GM19239 (cell line): Measurements from ENCODE around the gene DNM3.

ENCODE experiments used
- DNase-seq: peaks from one replicate; pipeline ENCODE4 v3.0.0; 2011; ENCODE audit warnings: low spot score; ENCODE audit not compliant: insufficient read length
- FAIRE-seq: peaks from 2 replicates; lab custom pipeline; 2011; peaks lifted over from hg19 to GRCh38; lab: Jason Lieb, UNC

The DNM3 gene

DNA sequence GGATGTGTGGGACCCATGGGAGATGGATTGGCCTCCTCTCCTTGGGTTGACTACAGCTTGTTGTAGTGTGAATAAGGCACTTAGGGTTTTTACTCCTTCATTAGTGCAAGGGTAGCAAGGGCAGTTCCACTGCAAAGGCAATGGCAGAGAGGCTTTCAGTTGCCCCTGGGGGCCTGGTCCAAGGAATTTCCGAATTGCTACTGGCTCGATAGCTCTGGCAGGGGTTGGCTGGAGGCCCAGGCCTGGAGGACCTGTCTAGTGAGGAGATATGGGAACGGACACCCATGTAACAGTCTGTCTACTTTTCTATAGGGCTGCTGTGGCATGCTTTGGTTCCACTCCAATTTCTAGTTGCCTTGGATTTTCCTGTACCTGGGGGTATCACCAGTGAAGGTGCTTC, 360.3 kb downstream of the DNM3 start:
- DNase-seq (no peak), FAIRE-seq (no peak)

DNA sequence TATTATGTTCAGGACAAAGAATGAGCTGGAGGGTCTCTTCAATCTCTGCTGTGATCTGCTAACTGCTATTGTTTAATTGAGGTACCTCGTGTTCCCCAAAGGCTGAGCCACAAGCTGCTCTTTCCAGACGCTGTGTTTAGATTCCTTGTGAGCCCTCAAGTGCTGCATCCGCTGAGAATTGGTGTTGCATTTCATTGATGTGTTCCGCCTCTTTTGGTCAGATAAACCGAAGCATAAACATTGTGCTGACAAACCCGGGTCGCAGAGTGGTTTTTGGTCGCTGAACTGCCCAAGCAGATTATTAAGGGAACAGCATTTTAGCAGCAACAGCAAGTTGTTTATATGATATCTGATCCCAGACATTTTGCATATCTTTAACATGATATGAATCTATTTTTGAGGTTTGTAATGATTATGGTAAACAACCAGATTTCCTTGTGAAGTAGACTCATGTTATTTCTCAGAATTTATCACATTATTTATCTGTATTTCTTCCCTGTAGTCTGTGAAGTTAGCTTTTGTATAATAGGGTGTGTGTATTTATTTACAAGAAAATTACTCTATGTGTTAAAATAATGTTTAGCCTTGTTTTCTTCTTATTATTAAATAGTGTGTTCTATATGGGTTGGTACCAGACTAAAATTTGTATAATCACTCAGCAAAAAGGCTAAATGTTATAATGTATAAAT, 362.0 kb downstream of the DNM3 start:
- FAIRE-seq: no peak

GRCh38 chr1:172203902-172204301, 362.6 kb downstream of the DNM3 start:
- no peak for DNase-seq
- FAIRE-seq: no peak

More for the DNA sequence above, 362.0 kb downstream of the DNM3 start:
- no peak for DNase-seq

- DNase-seq (no peak), FAIRE-seq (peak; percentile 14)
Measured at GRCh38 chr1:172206256-172206655, 365.0 kb downstream of the DNM3 start.

DNA sequence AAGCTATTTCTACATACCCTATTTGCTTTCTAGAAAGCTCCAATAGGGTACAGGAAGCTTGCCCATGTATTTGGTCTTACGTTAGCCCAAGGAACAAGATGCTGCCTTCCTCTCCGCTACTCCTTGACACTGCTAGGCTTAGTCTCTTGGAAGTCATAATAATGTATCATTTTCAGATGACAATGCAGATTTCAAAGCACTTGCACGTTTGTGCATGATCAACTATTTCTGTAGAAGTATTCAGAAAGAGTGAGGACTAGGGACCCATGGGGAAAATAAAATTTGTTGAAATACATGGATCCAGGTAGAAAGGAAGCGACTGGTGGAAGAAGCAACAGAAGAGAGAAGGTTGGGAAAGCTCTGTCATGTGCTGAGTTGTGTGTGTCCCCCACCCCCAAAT, 367.3 kb downstream of the DNM3 start:
- DNase-seq: no peak
- no peak for FAIRE-seq

GRCh38 chr1:172211221-172211620, 369.9 kb downstream of the DNM3 start:
- no peak for FAIRE-seq
- no peak for DNase-seq

DNA sequence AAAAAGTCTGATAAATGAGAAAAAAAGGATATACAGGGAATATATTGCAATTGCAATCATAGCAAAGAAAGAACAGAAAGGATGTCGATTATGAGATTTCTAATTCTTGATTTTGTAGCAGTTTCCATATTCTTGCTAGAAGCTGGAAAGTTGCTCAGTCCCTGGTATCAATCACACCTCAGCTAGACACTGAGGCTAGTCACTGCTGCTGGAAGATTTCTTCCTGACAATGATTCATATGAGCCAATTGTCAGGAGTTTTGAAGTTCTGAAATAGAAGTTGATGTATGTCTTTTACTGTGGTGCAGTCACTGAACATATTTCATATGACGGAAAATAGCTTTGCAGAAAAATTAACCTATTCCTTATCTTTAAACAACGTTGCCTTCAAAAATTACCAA, 370.8 kb downstream of the DNM3 start:
- FAIRE-seq (no peak), DNase-seq (no peak)

DNA sequence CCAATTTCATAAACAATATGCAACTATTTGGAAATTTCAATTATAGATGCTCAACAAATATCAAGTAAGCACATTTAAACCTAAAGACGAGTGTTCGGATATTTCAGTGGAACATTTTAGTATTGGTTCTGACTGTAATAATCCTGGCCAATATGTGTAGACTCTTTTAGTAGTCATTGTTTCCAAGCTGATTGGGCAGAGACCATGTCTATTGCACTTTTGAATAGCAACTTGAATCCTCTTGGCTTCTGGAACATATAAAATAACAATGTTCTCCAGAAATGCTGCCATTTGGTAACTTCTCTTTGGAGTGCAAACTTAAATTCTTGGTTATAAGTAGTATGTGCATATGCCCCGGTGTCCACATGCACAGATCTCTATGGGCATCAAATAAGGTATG, 373.7 kb downstream of the DNM3 start:
- FAIRE-seq (no peak), DNase-seq (no peak)

DNA sequence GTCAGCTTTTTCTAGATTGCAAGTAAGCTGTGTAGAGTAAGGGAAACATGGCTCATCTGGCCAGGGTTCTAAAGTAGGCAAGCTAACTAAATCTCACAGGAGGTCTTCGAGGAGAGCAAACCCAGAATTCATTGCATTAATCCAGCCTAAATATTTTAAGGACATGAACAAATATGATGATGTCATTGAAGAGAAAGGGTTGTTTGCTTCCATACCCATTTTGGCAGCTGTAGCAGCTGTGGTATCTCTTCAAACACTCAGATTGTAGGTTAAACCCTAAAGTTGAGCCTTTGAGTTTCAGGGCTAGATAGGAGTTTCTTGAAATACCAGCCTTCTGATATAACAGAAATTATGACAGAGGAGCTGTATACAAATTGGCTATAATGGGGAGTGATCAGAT, 378.7 kb downstream of the DNM3 start:
- DNase-seq (no peak), FAIRE-seq (no peak)

- FAIRE-seq (no peak), DNase-seq (no peak)
Measured at GRCh38 chr1:172220376-172220775, 379.1 kb downstream of the DNM3 start.

DNA sequence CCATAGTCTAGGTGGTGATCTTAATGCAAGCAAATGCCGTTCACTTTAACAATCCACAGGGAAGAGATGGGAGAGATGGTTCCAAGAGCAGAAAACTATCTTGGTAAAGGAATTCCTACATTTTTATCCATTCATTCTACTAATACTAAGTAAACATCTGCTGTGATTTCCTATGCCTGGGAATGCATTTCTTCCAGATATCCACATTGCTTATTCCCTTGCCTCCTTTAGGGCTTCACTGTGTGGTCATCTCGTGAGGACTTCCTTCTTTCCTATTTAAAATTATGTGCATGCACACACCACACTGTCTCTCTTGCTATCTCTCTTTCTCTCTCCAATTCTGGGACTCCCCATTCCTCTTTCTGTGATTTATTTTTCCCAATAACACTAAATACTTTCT, 380.1 kb downstream of the DNM3 start:
- no peak for FAIRE-seq
- no peak for DNase-seq

DNA sequence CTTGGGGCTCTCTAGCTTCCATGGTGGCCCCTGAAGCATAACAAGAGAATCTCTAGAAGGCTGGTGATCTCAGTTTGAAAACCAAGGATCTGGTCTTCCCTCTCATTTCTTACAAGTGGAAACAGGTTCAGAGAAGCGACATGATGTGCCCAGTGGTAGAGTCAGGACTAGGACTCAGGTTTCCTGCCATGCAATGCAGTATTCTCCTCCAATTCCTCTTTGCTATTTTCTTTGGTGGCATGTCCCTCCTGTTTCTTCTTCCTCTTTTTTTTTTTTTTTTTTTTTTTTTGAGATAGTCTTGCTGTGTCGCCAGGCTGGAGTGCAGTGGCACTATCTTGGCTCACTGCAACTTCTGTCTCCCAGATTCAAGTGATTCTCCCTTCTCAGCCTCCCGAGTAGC, 383.6 kb downstream of the DNM3 start:
- DNase-seq: no peak
- no peak for FAIRE-seq

GRCh38 chr1:172229942-172230341, 388.6 kb downstream of the DNM3 start:
- no peak for DNase-seq
- FAIRE-seq: no peak

- DNase-seq (no peak), FAIRE-seq (no peak)
Measured at GRCh38 chr1:172230526-172230925, 389.2 kb downstream of the DNM3 start.

GRCh38 chr1:172236958-172237357, 395.7 kb downstream of the DNM3 start:
- no peak for FAIRE-seq

DNA sequence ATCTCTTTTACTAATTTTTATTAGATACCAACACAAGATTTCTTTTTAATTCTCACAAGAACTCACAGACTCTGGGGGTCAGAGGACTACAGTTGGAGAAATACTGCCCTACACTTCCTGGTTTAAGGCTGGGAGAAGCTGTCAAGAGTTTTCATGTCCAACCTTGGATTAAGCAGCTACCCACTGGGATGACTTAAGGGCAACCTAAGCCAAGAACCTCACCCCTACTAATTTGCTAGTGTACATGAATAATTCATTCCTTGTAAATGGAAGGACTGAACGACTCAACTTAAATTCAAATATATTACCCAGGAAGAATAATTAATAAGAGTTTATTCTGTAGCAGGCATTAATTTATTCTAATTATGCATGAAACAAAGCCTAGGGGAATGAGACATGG, 396.9 kb downstream of the DNM3 start:
- no peak for DNase-seq
- no peak for FAIRE-seq

More at GRCh38 chr1:172236958-172237357, 395.7 kb downstream of the DNM3 start:
- DNase-seq: no peak

DNA sequence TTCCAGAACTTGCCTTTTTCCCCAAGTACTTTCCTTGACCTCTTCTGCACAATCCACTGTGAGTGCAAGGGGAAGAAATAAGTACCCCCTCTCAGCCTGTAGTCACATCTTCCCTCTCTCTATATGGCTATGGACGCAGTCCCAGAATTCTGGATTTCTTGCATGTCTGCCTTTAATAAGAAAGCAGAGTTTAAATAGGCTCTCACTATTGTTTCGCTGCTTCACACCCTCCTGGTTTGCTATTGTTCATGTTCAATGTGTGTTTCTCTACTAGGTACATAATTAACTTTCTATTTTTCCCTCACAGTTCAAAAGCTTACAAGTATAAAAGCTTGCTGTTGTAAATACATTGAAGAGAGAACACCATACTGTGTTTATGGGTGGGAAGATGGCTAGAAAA, 397.7 kb downstream of the DNM3 start:
- DNase-seq: no peak

DNA sequence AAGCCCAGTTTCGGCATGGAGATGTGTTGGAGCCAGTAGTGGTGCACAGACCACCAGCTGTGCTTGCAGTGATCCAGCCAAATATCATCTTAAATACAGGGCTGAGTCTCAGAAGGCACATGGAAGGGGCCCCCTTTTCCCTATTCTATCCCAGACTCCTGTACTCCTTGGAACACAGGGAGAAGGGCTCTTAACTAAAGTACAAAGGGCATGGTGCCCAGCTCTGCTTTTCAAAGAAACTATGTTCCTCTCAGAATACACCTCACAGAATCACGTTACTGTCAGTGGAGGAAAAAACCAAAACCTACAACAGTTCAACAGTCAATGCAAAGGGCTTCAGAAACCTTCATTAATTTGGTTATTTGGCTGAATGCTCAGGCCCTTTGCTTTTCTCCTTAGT, 398.6 kb downstream of the DNM3 start:
- DNase-seq (no peak), FAIRE-seq (no peak)

More for the DNA sequence above, 397.7 kb downstream of the DNM3 start:
- no peak for FAIRE-seq

DNA sequence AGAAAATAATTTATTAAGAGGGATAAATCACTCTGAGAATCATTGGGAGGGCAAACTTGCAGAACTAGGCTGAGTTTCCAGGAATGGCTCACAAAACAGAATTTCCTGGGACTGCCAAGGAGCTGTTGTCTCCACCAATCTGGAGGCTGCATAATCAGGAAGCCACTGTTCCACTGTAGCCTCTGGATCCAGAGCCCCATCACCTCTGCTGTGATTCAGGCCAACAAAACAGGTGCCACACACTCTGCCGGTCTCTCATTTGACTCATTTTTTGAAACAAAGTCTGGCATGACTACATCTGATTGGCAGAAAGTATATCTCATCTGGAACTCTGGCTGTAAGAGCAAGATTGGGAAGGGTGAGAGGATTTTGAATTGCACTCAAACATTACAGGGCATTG, 400.2 kb downstream of the DNM3 start:
- no peak for DNase-seq
- no peak for FAIRE-seq

DNA sequence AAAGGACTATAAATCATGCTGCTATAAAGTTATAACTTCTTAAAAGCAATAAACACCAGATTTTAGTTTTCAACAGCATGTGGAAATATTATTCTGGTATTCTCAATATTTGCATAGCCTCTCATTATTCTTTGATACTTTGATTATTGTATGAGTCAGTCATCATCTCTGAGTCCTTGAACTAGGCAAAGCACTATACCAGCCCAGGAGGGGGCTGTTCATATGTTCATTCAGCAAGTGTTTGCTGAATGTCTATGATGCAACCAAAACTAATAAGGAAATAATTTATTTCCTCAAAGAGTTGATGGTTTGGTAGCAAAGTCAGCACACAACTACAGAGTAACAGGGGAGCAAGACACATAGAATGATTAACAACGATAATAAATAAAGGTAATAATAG, 403.6 kb downstream of the DNM3 start:
- FAIRE-seq (no peak), DNase-seq (no peak)

DNA sequence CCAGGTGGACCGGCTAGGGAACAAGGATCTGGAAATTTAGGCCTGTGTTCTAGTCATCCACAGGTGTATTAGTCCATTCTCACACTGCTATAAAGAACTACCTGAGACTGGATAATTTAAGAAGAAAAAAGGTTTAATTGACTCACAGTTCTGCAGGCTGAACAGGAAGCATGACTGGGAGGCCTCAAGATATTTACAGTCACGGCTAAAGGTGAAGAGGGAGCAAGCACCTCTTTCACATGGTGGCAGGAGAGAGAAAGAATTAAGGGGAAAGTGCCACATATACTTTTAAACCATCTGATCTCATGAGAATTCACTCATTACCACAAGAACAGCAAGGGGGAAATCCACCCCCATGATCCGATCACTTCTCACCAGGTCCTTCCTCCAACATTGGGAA, 404.5 kb downstream of the DNM3 start:
- no peak for FAIRE-seq

GRCh38 chr1:172246521-172247390, 405.5 kb downstream of the DNM3 start:
- DNase-seq: no peak

More for the DNA sequence above, 404.5 kb downstream of the DNM3 start:
- DNase-seq: no peak

More at GRCh38 chr1:172246521-172247390, 405.5 kb downstream of the DNM3 start:
- FAIRE-seq: no peak
